ENCODE results near the gene CACNA2D2.

The CACNA2D2 gene

GRCh38 chr3:50414616-50415015 lies 88.8 kb downstream of the CACNA2D2 start:
- no peaks in the 10 kb centered on the region for H3K9me2 ChIP-seq (replicated peaks; ENCODE audit: insufficient read depth, low read length)
- no peaks in the 10 kb centered on the region for H3K79me2 ChIP-seq (ENCODE audit: insufficient read depth, low read length)
- H3K36me3 ChIP-seq (ENCODE audit: low read length) = no peaks in the 10 kb centered on the region
- H3K4me2 ChIP-seq (ENCODE audit: low read depth, low read length, poor library complexity, severe bottlenecking) = no peak overlapping the region
- H3K9me3 ChIP-seq (ENCODE audit: insufficient read depth, low read length) = no peaks in the 10 kb centered on the region
- H3F3A ChIP-seq (ENCODE audit: insufficient read depth) = no peaks in the 10 kb centered on the region
- H3K27me3 ChIP-seq (ENCODE audit: low read length) = no peaks in the 10 kb centered on the region
- no peak overlapping the region for H3K27ac ChIP-seq (ENCODE audit: low read depth, low read length)
- H2AFZ ChIP-seq (ENCODE audit: low read depth, low read length, severe bottlenecking) = no peak overlapping the region
- H3K9ac ChIP-seq (ENCODE audit: low read length) = no peak overlapping the region
- TF ChIP-seq, protein P1, sequence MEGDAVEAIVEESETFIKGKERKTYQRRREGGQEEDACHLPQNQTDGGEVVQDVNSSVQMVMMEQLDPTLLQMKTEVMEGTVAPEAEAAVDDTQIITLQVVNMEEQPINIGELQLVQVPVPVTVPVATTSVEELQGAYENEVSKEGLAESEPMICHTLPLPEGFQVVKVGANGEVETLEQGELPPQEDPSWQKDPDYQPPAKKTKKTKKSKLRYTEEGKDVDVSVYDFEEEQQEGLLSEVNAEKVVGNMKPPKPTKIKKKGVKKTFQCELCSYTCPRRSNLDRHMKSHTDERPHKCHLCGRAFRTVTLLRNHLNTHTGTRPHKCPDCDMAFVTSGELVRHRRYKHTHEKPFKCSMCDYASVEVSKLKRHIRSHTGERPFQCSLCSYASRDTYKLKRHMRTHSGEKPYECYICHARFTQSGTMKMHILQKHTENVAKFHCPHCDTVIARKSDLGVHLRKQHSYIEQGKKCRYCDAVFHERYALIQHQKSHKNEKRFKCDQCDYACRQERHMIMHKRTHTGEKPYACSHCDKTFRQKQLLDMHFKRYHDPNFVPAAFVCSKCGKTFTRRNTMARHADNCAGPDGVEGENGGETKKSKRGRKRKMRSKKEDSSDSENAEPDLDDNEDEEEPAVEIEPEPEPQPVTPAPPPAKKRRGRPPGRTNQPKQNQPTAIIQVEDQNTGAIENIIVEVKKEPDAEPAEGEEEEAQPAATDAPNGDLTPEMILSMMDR (IDR thresholded peaks at IDR 0.05; ENCODE audit: insufficient read depth, low read length, poor library complexity, severe bottlenecking) = no peak
- TF ChIP-seq EZH2phosphoT487 (conservative IDR thresholded peaks at IDR 0.05; ENCODE audit: low read length) = no peak
- no peaks in the 10 kb centered on the region for H4K20me1 ChIP-seq (ENCODE audit: low read depth, low read length)
- no peak overlapping the region for H3K4me3 ChIP-seq (ENCODE audit: insufficient read depth, low read length, poor library complexity, severe bottlenecking)

DNA sequence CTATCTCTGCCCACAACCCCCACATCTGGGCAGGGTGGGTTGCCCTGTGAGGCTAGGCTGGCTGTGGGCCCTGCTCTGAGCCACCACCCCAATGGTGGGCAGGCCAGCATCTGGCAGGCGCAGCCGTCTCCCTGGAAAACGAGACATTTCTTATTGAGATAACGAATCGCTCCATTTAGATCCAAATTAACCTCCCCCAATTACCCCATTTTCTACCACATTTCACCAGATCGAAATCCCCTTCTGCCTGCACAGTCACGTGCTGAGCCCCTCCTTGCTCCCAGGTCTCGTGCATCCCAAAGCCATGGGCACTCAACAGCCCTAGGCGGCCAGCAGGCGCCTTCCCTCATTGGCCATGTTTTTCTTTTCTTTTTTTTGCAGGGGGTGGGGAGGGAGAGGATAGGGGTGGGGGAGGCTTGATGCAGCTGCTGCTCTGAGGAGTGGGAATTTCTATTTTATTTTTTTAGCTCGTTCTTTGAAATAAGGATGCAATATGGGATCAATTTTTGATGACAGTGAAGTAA lies 91.1 kb downstream of the CACNA2D2 start:
- Histone ChIP-seq H3F3A (ENCODE audit: insufficient read depth) (no peaks in the 10 kb centered on the region), H3K4me2 (ENCODE audit: low read depth, low read length, poor library complexity, severe bottlenecking) (no peak overlapping the region), H4K20me1 (ENCODE audit: low read depth, low read length) (no peaks in the 10 kb centered on the region), H3K9me2 (replicated peaks; ENCODE audit: insufficient read depth, low read length) (no peaks in the 10 kb centered on the region), H3K9me3 (ENCODE audit: insufficient read depth, low read length) (no peaks in the 10 kb centered on the region), H3K79me2 (ENCODE audit: insufficient read depth, low read length) (no peaks in the 10 kb centered on the region), H2AFZ (ENCODE audit: low read depth, low read length, severe bottlenecking) (no peak overlapping the region), H3K4me3 (ENCODE audit: insufficient read depth, low read length, poor library complexity, severe bottlenecking) (no peak overlapping the region), H3K9ac (ENCODE audit: low read length) (no peak overlapping the region), H3K36me3 (ENCODE audit: low read length) (no peaks in the 10 kb centered on the region), H3K27ac (ENCODE audit: low read depth, low read length) (no peak overlapping the region), H3K27me3 (ENCODE audit: low read length) (0 out of 2 replicates have a peak, but pooled peaks cover 3% of the 10 kb centered on the region)
- TF ChIP-seq, protein P1 (IDR thresholded peaks at IDR 0.05; ENCODE audit: insufficient read depth, low read length, poor library complexity, severe bottlenecking) = no peak
- TF ChIP-seq EZH2phosphoT487 (conservative IDR thresholded peaks at IDR 0.05; ENCODE audit: low read length) = no peak

- Histone ChIP-seq H4K20me1 (ENCODE audit: low read depth, low read length) (no peaks in the 10 kb centered on the region), H3K27ac (ENCODE audit: low read depth, low read length) (no peak overlapping the region)
- TF ChIP-seq, protein P1 (IDR thresholded peaks at IDR 0.05; ENCODE audit: insufficient read depth, low read length, poor library complexity, severe bottlenecking) = no peak
- no peak for TF ChIP-seq EZH2phosphoT487 (conservative IDR thresholded peaks at IDR 0.05; ENCODE audit: low read length)
These were observed 92.2 kb downstream of the CACNA2D2 start for GRCh38 chr3:50411229-50411628.

More at GRCh38 chr3:50411229-50411628, 92.2 kb downstream of the CACNA2D2 start:
- Histone ChIP-seq H3K9me2 (replicated peaks; ENCODE audit: insufficient read depth, low read length) (no peaks in the 10 kb centered on the region), H3K4me2 (ENCODE audit: low read depth, low read length, poor library complexity, severe bottlenecking) (no peak overlapping the region), H3K27me3 (ENCODE audit: low read length) (0 out of 2 replicates have a peak, but pooled peaks cover 3% of the 10 kb centered on the region), H3K79me2 (ENCODE audit: insufficient read depth, low read length) (no peaks in the 10 kb centered on the region), H3F3A (ENCODE audit: insufficient read depth) (no peaks in the 10 kb centered on the region), H2AFZ (ENCODE audit: low read depth, low read length, severe bottlenecking) (no peak overlapping the region), H3K4me3 (ENCODE audit: insufficient read depth, low read length, poor library complexity, severe bottlenecking) (no peak overlapping the region), H3K9me3 (ENCODE audit: insufficient read depth, low read length) (no peaks in the 10 kb centered on the region), H3K36me3 (ENCODE audit: low read length) (no peaks in the 10 kb centered on the region), H3K9ac (ENCODE audit: low read length) (no peak overlapping the region)

All from SU-DHL-6 (cell line).